ENCODE results near the gene SFSWAP.

Gene SFSWAP

DNA sequence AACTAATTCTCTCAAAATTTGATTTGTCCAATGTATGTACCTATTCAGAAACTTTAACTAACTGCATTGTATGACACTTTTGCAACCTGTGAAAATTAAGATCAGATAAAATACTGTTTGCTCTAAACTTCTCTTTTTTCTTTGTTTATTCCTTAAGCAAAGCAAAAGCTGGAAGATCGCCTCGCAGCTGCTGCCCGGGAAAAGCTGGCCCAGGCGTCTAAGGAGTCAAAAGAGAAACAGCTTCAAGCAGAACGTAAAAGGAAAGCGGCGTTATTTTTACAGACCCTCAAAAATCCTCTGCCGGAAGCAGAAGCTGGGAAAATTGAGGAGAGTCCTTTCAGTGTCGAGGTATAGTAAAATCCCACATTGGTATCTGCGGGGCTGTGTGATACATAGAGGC lies 55.1 kb downstream of the SFSWAP start:
- H3K9me3 ChIP-seq (ENCODE audit: control insufficient read depth, low read length) = no peaks in the 10 kb centered on the region
- H3K4me3 ChIP-seq (ENCODE audit: low read depth, low read length) = no peak overlapping the region
- H3K79me2 ChIP-seq = peaks cover 3% of the 10 kb centered on the region
- no peaks in the 10 kb centered on the region for H3K4me1 ChIP-seq
- H2AFZ ChIP-seq = no peak overlapping the region
- no peak overlapping the region for H3K27ac ChIP-seq
- no peak overlapping the region for H3K9ac ChIP-seq
- TF ChIP-seq, protein P1, sequence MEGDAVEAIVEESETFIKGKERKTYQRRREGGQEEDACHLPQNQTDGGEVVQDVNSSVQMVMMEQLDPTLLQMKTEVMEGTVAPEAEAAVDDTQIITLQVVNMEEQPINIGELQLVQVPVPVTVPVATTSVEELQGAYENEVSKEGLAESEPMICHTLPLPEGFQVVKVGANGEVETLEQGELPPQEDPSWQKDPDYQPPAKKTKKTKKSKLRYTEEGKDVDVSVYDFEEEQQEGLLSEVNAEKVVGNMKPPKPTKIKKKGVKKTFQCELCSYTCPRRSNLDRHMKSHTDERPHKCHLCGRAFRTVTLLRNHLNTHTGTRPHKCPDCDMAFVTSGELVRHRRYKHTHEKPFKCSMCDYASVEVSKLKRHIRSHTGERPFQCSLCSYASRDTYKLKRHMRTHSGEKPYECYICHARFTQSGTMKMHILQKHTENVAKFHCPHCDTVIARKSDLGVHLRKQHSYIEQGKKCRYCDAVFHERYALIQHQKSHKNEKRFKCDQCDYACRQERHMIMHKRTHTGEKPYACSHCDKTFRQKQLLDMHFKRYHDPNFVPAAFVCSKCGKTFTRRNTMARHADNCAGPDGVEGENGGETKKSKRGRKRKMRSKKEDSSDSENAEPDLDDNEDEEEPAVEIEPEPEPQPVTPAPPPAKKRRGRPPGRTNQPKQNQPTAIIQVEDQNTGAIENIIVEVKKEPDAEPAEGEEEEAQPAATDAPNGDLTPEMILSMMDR (IDR thresholded peaks at IDR 0.05) = no peak
- H3K27me3 ChIP-seq (ENCODE audit: control insufficient read depth, insufficient read depth, low read length) = no peaks in the 10 kb centered on the region
- no peaks in the 10 kb centered on the region for H3K36me3 ChIP-seq (ENCODE audit: control insufficient read depth, insufficient read depth, low read length)
- H3K4me2 ChIP-seq (ENCODE audit: low read length) = no peak overlapping the region

DNA sequence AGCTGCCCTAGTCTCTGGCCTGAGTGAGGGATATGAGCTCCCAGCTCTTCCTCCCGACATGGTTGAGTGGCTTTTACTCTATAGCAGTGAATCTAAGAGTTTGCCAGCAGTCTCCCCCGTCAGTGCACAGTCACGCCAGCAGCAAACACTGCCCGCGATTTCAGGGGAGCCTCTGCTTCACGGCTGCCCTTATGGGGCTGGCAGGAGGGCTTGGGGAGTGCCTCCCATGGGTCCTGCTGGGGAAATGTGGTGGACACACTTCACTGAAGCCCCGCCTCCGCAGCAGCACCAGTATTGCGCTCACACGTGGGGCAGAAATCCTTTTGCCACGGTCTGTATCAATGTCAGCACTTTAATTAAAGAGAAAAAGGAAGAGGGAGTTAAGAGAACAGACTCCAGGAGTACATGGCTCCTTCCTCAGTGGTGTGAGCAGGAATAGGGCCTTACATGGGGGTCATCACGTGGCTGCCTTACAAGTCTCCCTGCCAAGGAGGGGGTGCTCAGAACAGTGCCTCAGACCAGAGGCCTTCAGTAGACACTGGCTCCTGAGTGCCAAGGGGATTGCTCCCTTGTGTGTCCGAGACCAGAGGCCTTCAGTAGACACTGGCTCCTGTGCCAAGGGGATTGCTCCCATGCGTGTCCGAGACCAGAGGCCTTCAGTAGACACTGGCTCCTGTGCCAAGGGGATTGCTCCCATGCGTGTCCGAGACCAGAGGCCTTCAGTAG lies 55.7 kb downstream of the SFSWAP start:
- Histone ChIP-seq H3K4me2 (ENCODE audit: low read length) (no peak overlapping the region), H2AFZ (no peak overlapping the region), H3K9ac (no peak overlapping the region), H3K27ac (no peak overlapping the region), H3K27me3 (ENCODE audit: control insufficient read depth, insufficient read depth, low read length) (no peaks in the 10 kb centered on the region), H3K36me3 (ENCODE audit: control insufficient read depth, insufficient read depth, low read length) (no peaks in the 10 kb centered on the region), H3K4me1 (no peaks in the 10 kb centered on the region), H3K4me3 (ENCODE audit: low read depth, low read length) (no peak overlapping the region), H3K79me2 (peaks cover 3% of the 10 kb centered on the region), H3K9me3 (ENCODE audit: control insufficient read depth, low read length) (no peaks in the 10 kb centered on the region)
- TF ChIP-seq, protein P1 (IDR thresholded peaks at IDR 0.05) = no peak

DNA sequence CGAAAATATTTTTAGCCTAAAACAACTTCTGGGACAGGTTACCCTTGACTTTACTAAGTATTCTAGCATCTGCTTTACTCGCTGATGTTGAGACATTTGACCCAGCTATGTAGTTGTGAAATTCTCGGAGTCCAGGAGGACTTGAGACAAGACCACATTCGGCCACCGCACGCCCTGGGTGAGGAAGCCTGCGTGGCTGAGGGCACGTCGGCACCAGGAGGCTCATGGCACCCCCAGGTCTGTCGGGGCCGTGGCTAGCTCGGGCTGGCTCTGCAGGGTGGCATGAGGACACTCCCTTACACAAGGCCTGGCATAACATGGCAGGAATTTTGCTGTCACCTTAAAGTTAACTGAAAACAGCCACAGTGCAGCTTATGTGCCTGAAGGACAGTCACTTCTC lies 59.2 kb downstream of the SFSWAP start:
- H3K4me2 ChIP-seq (ENCODE audit: low read length) = no peak overlapping the region
- H3K27me3 ChIP-seq (ENCODE audit: control insufficient read depth, insufficient read depth, low read length) = no peaks in the 10 kb centered on the region
- no peak overlapping the region for H3K9ac ChIP-seq
- H3K9me3 ChIP-seq (ENCODE audit: control insufficient read depth, low read length) = no peaks in the 10 kb centered on the region
- TF ChIP-seq, protein P1 (IDR thresholded peaks at IDR 0.05) = no peak
- H3K36me3 ChIP-seq (ENCODE audit: control insufficient read depth, insufficient read depth, low read length) = no peaks in the 10 kb centered on the region
- H2AFZ ChIP-seq = no peak overlapping the region
- no peak overlapping the region for H3K4me3 ChIP-seq (ENCODE audit: low read depth, low read length)
- H3K27ac ChIP-seq = no peak overlapping the region
- H3K79me2 ChIP-seq = peaks cover 9% of the 10 kb centered on the region
- H3K4me1 ChIP-seq = no peaks in the 10 kb centered on the region

DNA sequence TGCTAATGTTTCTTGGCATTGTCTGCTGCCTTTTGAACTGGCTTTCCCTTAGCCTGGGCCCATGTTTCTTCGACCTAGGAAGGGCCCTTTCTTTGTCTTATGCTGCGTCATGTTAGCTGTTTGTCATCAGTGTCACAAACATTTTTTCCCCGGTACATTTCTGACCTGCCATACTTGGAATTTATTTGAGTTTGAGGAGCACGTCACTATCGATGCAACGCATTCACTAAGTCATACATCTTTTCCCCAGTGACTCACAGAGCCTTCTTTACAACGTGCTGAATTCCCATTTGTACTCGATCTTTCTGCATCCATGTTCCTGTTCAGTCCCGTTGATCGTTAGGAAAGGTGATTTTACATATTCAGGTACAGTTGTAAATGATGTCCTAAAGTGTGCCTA lies 61.1 kb downstream of the SFSWAP start:
- Histone ChIP-seq H3K4me2 (ENCODE audit: low read length) (no peak overlapping the region), H3K27ac (no peak overlapping the region), H3K79me2 (peaks cover 11% of the 10 kb centered on the region), H3K4me3 (ENCODE audit: low read depth, low read length) (no peak overlapping the region), H3K4me1 (no peaks in the 10 kb centered on the region), H3K9me3 (ENCODE audit: control insufficient read depth, low read length) (no peaks in the 10 kb centered on the region), H3K9ac (no peak overlapping the region), H3K27me3 (ENCODE audit: control insufficient read depth, insufficient read depth, low read length) (no peaks in the 10 kb centered on the region), H2AFZ (no peak overlapping the region), H3K36me3 (ENCODE audit: control insufficient read depth, insufficient read depth, low read length) (no peaks in the 10 kb centered on the region)
- TF ChIP-seq, protein P1 (IDR thresholded peaks at IDR 0.05) = no peak
